NCI-H526 (cell line): Measurements from ENCODE around the gene SALL1.
A peak's percentile ranks its signal among the peaks of the same experiment; 100 is the strongest.

Experiments used
- DNase-seq, 2 experiments: peaks; one replicate each; lab custom pipeline; 2025; lab: John Stamatoyannopoulos, UW

Gene SALL1

DNA sequence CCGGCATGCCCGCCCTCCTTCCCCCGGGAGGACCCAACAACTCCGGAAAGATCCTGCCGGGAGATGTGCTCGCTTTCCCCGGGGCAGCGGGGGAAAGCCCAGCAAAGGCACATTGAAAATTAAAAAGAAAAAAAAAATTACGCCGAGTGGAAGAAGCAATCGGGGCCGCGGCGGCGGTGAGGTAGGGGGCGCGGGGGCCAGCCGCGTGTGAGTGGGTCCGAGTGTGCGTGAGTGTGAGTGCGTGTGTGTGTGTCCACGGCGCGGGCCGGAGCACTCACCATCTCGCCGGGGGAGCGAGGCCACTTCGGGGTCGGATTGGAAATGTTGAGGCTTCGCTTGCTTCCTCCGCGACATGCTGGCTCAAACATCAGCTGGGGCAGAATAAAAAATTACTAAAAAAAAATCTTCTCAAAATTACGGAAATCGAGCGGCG is at the start of gene SALL1:
SALL1 (minus strand) TSS at position 383 of the 433 bp plus-strand sequence; CDS start at position 354, 29 bp downstream.
- DNase-seq = peak in 1 of 2 experiments; percentile 36

DNA sequence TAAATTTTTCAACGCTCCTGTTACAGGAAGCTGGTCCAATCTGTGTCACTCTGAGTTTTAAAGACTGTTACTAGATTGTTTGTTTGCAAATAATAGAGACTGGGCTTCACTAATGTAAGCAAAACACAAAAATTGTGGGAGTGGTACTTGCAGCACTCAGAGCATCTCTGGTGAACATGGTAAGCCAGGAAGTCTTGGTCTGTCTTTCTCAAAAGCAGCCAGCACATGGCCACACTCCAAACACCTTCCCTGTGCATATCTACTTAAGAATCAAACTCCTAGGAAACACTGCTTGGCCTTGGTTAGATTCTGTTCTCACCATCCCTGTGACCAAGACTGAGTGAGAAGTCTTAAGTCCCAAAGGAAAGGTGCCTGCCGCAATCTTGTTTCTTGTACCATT is 49.7 kb upstream of the SALL1 start:
- DNase-seq = no peak

DNA sequence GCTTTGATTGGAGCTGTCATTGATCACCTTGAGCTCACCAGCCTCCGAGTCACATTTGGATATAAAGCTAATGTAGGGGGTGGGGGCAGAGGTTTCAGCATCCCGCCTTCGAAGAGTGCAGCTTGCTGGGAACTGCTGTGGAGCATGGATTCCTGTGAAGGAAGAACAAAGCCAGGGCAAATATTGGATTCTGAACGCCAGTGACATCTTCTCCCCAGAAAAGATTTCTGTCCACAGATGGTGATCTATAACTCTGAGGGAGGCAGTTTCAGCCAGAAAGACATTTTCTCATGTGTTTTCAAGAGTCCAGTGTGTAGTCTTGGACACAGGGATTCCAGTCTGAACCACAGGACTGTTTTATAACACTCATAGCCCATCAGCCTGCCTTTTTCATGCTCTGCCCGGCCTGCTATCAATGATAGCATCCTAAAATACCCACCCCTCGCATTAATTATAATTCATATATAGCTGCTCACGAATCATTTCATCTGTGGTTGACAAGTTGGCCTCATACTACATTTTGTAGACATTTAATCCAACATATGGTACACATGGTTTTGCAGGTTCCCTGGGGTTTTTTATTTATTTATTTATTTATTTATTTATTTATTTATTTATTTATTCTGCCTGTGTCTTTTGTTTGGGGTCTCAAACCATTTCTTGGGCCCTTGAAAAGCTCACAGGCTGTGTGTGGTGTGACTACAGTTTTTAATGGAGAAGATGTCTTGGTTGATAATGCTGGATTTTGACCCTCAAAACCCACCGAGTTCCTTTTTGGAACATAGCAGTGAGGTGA is 47.1 kb upstream of the SALL1 start:
- DNase-seq = no peak

DNA sequence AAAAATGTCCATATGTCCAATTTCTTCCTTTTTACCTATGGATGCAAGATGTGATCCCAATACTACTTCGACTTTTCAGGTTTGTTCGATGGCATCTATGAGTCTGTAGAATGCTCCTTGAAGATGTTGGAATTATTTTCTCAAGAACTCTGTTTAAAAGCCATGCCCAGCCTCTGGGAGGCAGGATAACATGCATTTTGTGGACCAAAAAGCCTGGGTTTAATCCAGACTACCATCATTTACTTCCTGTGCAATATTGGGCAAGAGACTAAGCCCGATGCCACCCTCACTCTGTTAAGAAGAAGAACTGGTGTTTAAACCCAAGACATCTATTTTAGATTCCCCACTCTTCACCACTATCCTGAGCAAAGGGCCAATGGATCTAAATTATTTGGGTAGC is 42.8 kb upstream of the SALL1 start:
- no peak for DNase-seq

DNA sequence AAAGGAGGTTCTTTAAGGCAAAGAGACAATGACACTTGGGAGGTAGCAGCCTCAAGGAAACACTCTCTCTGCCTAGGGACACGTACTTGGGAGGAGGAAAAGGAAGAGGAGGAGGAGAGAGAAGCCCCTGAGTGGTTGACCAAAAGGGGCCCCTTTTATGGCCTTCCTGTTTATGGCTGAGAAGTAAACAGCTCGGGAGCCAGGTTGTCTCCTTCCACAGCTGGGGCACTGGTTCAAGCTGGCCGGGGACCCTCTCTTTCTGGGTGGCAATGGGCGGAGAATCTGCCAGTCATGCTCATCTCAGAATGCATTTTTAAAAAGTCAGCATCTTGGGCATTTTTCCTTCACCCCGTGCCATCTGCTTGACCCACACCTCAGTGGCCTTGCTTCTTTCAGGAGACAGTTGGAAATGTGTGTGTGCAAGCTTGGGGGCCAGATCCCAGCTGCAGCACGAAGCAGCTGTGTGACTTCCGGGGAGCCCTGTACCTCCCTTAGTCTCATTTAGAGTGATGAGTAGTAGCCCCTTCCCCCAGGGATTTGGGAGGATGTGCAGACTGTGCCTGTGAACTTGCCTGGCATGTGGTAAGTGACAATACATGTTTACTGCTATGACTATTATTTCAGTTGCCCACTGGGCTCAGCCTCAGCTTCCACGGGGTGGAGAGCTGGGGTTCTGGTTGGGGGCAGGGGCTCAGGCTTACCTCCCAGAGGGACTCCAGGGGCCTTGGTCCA is 33.8 kb upstream of the SALL1 start:
- DNase-seq = no peak

DNA sequence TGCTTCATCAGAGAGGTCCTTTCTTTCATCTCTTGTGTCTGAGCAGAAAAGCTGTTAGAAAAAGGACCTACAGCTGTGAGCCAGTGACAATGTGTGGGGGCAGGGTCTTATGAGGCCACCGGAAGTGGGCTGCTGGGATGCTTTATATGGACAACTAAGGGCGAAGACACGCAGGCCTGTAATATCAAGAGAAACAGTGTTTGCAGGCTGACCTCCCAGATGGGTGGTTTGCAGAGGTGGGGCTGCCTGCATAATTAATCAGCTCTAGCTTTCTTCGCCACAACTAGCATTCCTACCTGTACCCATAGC is 30.4 kb upstream of the SALL1 start:
- DNase-seq = no peak

DNA sequence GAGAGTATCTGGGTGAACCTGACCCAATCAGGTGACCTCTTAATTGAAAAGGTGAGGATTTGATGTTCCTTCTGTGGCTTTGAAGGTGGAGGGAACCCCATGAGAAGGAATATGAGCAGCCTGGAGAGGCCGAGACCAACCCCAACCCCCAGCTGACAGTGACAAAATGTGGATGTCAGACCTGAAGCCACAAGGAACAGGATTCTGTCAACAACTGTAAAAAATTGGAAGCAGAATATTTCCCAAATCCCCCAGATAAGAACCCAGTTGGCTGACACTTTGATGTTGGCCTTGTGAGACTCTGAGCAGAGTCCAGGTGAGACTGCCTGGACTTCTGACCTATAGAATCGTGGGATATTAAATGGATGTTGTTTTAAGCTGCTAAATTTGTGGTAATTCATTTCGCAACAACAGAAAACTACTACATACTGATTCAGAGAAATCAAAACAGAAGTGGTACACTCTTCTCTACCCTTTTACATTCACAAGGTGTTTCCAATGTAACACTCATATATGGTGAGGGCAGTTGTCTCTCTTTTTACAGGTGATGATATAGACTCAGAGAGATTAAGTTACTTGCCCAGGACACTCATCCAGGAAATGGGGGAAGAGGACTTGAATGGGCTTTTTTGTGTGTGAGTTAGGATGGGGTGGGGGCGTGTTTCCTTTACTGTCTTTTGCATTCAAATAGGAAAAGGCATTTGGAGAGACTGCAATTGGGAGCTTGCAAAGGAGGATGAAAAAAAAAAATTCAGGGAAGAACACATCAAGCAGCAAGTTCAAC is 29.8 kb upstream of the SALL1 start:
- no peak for DNase-seq

DNA sequence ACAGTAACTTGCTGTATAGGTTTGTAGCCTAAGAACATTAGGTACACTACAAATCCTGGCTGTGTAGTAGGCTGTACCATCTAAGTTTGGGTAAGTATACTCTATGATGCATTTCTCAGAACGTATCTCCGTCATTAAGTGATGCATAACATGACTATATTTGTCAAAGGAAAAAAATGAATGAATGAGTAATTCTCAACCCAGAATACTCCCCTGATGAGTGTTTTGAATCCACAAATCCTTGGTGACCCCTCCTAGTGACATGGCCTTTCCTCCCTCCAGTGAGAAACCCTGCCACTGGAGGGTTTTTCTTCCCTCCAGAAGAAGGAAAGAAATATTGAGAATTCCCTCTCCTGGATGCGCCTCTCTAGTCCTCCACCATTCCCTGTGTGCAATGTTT is 24.0 kb upstream of the SALL1 start:
- DNase-seq = no peak

DNA sequence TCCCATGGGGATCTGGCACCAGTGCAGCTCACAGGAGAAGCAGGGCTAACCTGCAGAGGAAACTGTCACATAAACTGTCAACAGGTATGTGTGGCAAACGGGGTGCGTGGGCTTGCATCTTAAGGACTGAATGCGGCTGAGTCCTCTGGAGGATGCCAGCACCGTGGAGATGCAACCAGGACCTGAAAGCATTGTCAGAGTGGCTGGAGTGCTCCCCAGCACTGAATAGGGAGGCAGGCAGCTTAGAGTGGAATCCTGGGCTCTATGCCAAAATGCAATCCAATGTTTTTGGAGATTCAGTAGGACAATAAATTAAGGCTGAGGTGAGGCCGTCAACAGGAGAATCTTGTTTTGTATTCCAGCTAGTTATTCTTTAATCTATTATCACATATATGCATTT is 21.3 kb upstream of the SALL1 start:
- no peak for DNase-seq

DNA sequence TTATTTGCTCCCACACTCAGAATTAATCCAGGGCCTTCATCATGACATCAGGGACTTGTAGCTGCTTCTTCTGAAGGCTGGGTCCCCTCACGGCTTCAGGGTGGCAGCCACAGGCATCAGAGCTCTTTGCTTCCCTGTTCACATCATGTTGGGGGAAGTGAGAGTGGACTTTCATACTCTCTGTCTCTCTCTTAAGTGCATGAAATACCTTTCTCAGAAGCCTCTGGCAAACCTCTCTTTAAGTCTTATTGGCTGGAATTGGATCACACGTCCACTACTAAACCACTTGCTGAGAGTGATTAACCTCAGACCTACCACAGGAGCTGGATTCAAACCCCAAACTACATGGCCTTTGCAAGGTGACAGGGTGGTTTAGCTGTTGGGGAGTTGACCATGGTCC is 17.7 kb upstream of the SALL1 start:
- no peak for DNase-seq

DNA sequence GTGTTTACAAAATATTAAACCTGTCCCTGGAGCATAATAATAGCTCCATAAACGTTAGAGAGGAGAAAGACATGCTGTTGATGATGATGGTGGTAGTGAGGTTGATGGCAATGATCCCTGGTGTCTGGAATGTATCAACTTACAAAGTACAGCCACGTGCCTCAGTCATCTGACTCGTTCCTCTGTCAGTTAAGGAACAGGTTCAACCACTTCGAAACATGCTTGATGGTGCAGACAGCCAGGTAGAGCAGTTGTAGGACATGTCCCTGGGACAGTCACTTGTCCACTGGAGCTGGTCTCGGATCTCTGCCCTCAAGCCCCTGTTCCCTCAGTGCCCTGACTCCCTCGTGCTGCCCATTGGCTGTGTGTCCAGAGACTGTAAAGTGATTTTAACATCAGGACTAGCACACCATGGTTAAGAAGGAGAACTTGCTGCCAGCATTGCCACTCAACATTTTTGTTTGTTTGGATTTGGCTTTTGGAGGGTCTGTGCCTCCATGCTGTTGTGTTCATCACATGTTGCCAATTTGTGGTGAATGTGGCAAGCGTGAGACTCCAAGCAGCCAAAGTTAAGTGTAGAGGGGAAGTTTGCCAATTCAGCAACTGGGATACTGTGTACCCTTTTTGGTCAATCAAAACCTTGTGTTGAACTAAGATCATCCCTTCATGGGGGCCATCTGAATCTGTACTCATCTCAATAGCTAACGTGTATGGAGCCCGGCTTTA is 16.3 kb upstream of the SALL1 start:
- DNase-seq = peak; percentile 4 to 19

DNA sequence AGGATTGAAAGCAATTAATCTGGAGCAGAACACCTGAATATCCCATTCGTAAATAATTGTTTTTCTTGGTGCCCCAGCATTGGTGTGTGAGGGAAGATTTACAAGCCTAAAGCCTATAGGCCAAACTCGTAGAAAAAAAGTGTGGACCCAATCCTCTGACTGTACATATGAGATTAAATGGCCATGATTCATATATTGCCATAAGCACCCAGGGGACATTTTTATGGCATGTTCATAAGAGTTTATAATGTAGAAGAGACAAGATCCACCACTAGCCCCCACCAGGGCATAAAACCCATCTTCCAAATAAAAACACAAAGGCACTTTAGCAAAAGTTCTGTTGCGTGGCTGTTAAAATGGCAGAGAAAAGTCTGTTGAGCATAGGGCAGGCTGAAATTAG is 15.5 kb upstream of the SALL1 start:
- DNase-seq = no peak

DNA sequence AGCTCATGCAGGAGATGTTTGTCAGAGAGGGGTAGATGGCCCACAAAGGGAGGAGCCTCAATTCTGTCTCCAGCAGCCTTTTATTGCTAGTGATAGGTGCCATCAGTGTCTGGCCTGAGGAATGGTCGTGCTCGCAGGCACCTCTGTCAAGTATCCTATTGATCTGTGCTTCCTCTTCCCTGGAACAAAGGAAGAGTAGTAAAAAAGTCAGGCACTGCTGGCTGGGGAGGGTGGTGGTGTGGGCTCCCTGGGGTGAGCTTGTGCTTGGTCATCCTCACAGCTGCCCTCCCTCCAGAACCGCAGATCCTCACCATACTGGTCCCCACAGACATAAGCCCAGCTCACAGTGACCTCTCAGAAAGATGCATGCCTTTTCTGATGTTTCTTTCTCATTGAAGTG is 15.0 kb upstream of the SALL1 start:
- no peak for DNase-seq

DNA sequence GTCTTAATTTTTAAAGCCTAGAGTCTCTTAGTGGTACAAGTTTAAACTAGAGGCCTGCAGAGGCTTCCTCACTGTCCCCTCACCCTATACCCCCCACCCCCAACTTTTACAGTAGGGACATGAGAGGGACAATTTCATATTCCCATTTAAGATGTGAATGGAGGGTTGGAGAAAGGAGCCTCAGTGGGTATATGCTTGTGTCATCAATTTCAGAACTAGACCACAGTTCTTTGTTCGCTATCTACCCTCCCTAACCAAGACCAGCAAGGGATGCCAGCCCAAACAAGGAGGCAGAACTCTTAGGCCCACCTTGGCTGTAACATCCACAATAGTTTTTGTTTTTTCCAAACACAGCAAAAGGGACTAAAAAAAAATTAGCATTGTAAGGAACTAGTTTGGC is 14.0 kb upstream of the SALL1 start:
- DNase-seq = no peak

DNA sequence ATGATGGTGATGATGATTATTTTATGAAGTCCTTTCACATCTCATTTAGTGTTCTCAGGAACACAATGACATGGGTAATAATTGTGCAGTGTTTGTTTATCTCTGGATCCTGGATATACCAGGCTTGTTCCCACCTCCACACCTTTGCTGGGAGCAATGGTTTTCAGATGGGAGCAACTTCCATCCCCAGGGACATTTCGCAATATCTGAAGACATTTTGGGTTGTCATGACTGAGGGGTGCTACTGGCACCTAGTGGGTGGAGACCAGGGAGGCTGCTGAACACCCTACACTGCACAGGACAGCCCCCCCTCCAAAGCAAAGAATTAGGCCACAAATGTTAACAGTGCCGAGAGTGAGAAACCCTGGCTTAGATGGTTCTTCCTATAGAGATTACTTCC is 13.5 kb upstream of the SALL1 start:
- DNase-seq = no peak

DNA sequence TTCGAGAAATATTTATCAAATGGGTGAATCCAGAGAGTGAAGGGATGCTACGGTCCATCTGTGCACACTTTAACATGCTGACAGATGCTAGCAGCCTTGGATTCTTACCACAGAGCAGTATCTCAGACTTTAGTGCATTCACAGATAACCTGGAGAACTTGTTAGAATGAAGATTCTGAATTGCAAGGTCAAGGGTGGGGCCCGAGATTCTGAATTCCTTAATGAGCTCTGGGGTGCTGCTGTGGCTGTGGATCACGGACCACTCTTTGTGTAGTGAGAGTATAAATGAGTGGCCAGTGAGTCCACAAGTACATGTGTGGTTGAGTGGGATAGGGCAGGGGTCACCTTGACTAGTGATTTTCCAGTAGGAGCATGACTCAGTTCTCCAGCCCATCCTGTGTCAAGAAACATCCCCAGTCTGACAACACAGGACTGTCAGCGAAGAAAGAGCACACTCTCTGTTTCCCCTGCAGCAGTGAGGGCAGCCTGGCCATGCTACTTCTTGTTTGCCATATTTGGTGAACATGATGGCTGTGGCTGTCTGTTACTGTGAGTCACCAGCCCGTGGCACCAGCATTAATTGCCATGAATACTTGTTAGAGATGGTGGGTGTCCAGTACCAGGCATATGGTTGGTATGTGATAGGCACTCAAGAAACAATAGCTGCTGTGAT is 13.0 kb upstream of the SALL1 start:
- no peak for DNase-seq

DNA sequence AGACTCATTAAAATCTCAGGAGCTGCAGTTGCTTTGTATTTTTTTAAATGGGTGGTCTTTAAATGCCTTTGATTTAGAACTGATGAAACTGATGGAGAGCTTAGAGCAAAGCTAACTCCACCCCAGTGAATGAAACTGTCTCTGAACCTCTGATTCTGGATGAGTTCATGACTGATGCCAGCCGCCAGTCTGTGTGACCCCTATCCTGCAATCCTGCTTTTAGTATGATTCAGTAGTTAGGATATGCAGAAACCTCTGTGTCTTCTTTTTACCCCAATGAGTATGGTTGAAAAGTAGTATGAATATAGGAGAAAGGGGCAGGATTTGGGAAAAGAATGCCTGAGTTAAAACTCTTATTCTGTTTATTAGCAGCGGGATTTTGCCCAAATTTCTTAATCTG is 12.3 kb upstream of the SALL1 start:
- DNase-seq = no peak

DNA sequence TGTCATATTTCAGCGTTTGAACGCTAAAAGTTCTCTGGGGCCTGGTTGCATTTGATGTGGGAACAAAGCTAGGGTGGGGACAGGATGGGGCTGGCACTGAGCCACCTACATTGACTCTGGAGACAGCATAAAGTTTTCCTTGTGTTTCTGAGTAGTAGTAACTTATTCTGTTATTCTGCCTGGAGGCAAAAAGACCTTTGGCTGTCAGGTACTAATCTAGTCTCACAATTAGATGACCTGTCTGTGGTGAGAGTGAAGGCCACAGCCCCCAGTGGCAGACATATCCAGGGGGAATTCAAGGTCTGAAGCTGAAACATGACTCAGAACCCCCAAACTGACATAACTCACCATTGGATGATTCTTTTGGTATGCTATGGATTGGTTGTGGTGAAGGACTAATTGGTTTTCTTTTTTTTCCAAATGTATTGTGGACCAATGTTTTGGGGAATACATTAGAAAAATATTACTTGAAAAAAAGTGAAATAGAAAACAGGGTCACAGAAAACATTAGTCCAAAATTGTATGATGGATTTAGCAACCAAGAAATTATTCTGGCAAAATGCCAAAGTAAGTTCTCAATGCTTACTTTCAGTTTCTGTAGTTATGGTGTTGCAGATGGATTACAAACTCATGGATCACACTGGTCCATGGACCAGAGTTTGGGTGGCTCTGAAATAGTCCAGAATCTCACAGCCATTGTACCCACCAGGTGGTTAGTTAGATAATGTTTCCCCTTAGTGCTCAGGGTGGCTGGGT is 10.5 kb upstream of the SALL1 start:
- DNase-seq = no peak

DNA sequence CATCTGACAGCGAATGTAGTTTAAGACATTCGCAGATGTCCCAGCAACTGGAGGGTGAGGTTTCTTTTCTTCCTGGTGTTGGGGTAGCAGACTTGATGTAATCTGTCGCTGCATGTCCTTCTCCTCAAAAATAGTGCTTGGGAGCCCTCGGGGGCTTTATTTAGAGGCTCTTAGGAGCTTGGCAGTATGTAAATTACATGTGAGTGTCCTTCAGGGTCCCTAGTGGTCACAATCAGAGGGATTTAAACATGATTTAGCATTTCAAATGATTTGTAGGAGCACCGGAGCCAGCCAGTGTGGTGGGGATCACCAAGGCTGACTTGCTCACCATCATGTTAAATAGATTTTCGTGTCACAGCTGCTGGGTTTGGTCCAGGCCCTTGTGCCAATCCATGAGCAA is 8.8 kb upstream of the SALL1 start:
- DNase-seq = no peak

DNA sequence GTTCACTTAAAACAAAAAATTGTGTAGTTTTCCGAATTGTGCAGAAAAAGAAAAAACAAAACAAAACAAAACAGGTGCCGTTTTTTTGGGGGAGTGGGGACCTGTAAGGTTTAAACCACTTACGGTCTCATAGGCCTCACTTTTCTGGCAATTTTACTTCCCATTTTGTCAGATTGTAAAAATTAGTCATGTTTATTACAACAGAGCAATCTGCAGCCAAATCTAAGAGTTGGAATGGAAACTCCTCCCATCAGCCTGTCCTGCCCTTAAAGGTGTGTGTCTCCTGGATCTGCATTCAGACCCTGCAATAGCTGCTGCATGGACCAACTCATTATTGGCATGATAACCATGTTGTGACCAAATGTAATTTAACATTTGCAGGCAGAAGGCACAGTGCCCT is 8.2 kb upstream of the SALL1 start:
- no peak for DNase-seq

DNA sequence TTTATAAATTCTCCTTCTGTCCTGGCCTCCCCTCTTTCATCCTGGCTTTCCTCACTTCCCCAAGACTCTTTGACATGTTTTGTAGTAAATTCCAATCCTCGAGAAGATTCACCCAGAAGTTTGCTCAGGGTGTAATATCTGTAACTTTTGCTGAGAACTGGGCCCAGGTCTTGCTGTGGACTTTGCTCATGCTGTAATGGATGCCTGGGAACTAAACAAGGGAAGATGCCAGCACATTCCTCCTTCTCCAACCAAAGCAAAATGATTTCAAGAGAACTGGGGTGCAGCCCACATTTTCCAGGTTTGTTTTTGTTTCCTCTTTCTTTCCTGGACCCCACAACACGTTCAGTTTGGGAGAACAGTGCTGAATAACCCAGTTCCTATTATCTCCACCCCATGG is 6.6 kb upstream of the SALL1 start:
- no peak for DNase-seq
